Transverse colon (tissue), 4 donors: ENCODE measurements around the gene GREB1L. TPM values are rescaled to one million over a fixed set of nuclear protein-coding genes. Genes with fewer than 3 reads are reported as not detected.
A peak's percentile ranks its signal among the peaks of the same experiment; 100 is the strongest.

ENCODE experiments used
- DNase-seq: peaks from one replicate; pipeline ENCODE4 v3.0.0-alpha.2; 2019
- H3K27ac ChIP-seq, 4 donors: fragments of 200-600 bp; sonication (generic); 2 replicates each; pipeline ENCODE4 v1.5.1; 2016 to 2018; ENCODE audit warnings: inconsistent platforms in 4 of 4
- H3K27me3 ChIP-seq: fragments of 200-600 bp; sonication (generic); 2 replicates; pipeline ENCODE4 v1.5.1; 2017; ENCODE audit warnings: inconsistent platforms
- H3K36me3 ChIP-seq, 4 donors: fragments of 200-600 bp; sonication (generic); 2 replicates each; pipeline ENCODE4 v1.5.1; 2017 to 2019; ENCODE audit warnings: inconsistent platforms in 4 of 4
- H3K4me1 ChIP-seq, 4 donors: fragments of 200-600 bp; sonication (generic); 2 replicates each; pipeline ENCODE4 v1.5.1; 2017 to 2020; ENCODE audit warnings: inconsistent platforms in 4 of 4
- H3K4me3 ChIP-seq, 4 donors: fragments of 200-600 bp; sonication (generic); 1 replicate in 1 of 4; 2 replicates in 3 of 4; pipeline versions ENCODE4 v1.5.1 to v1.6.1; 2017 to 2019; ENCODE audit warnings: inconsistent platforms in 4 of 4
- H3K9me3 ChIP-seq, 2 donors: fragments of 200-600 bp; sonication (generic); 2 replicates each; pipeline ENCODE4 v1.5.1; 2017 to 2019; ENCODE audit warnings: inconsistent platforms in 2 of 2
- EP300 ChIP-seq: sonication (generic); formaldehyde crosslinking; IDR thresholded peaks from one replicate; pipeline ENCODE4 v1.6.1; 2017; ENCODE audit warnings: antibody characterized with exemption, low read depth
- POLR2A ChIP-seq: fragments of 450-650 bp; IDR thresholded peaks from one replicate; pipeline ENCODE4 v1.6.1; 2016; ENCODE audit warnings: antibody characterized with exemption, mild to moderate bottlenecking, moderate library complexity
- POLR2AphosphoS5 ChIP-seq, 3 donors: sonication (generic); formaldehyde crosslinking; IDR thresholded peaks; one replicate each; pipeline ENCODE4 v1.6.1; 2016; ENCODE audit warnings: antibody characterized with exemption in 3 of 3
- WGBS, 2 donors: methylation state at CpG; one replicate each; pipeline ENCODE4 v1.1.5; 2018; ENCODE audit warnings: low coverage in 1 of 2; 5-methylcytosine and 5-hydroxymethylcytosine counted together
- in situ Hi-C, 4 donors: fragments of 200-750 bp; cut with MboI; loops; one replicate each; pipeline versions ENCODE4 v1.15.0 to v1.15.1; 2017; ENCODE audit warnings: low sequenced_read_pairs in 3 of 4, low pct_ligation_motif_present in 1 of 4, low pct_unique_long_range_greater_than_20kb in 1 of 4
- intact Hi-C: fragments of 100-400 bp; cut with DNase I; formaldehyde crosslinking; loops from one replicate; pipeline ENCODE4 v1.15.1; 2023; ENCODE audit warnings: low total_unique reads
- total RNA-seq, 4 donors: library from RNA; depleted of rRNA; stranded (reverse); fragments of >200 nt; gene quantifications; one replicate each; pipeline ENCODE4 v1.1.0, GENCODE V29; 2016
- TF ChIP-seq, protein P1 (sequence below), 5 experiments: fragments of 200-600 bp in 3 of 5; fragments of 450-650 bp in 2 of 5; sonication (generic) in 3 of 5; IDR thresholded peaks; 1 replicate in 2 of 5; 2 replicates in 3 of 5; pipeline ENCODE4 v1.5.1; 2016 to 2017; ENCODE audit warnings: antibody characterized with exemption in 5 of 5, inconsistent platforms in 3 of 5, mild to moderate bottlenecking in 2 of 5, moderate library complexity in 1 of 5

The GREB1L gene
- total RNA-seq, 4 donors from 2014 or later: 1.1 to 1.5 TPM; not detected in 2

DNA sequence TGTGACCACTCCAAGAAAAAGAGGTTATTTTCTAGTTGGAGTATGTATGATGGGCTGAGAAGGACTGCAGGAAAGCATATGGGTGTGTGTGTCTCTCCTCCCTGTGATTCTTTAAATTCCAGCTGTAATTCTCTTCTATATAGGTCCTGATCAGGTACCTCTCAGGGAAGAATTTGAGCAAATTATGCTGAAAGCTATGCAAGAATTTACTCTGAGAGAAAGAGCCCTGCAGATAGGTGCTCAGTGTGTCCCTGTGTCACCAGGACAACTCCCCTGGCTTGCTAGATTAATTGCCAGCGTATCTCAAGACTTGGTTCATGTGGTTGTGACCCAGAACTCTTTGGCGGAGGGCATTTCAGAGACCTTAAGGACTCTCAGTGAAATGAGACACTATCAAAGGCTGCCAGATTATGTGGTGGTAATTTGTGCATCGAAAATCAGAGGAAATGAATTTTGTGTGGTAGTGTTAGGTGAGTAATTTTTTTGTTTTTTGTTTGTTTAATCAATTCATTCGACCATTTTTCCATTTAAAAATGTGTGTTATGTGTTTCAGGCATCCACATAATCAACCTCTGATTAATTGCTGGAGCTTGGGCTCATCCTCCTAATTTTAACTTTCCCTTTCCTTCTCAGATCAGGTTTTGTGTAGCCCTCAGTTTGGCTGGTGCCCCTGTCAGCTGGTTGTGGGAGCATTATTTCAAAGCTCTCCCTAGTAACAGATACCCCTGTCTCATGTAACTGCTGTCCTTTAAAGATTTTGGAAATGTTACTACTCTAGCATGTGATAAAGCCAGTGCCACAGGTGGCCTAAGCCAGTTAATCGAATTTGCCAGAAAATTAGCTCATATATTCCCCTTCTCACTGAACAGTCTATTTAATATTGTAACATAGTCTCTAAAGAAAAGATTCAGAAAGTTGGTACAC lies 207.6 kb downstream of the GREB1L start:
- no peak overlapping the region for H3K4me3 ChIP-seq
- H3K27me3 ChIP-seq: no peaks in the 10 kb centered on the region
- H3K9me3 ChIP-seq: no peaks in the 10 kb centered on the region
- no peak overlapping the region for H3K27ac ChIP-seq
- no peak for TF ChIP-seq EP300
- TF ChIP-seq, protein P1, sequence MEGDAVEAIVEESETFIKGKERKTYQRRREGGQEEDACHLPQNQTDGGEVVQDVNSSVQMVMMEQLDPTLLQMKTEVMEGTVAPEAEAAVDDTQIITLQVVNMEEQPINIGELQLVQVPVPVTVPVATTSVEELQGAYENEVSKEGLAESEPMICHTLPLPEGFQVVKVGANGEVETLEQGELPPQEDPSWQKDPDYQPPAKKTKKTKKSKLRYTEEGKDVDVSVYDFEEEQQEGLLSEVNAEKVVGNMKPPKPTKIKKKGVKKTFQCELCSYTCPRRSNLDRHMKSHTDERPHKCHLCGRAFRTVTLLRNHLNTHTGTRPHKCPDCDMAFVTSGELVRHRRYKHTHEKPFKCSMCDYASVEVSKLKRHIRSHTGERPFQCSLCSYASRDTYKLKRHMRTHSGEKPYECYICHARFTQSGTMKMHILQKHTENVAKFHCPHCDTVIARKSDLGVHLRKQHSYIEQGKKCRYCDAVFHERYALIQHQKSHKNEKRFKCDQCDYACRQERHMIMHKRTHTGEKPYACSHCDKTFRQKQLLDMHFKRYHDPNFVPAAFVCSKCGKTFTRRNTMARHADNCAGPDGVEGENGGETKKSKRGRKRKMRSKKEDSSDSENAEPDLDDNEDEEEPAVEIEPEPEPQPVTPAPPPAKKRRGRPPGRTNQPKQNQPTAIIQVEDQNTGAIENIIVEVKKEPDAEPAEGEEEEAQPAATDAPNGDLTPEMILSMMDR (IDR thresholded peaks at IDR 0.05): no peak
- TF ChIP-seq POLR2AphosphoS5 (IDR thresholded peaks at IDR 0.05): no peak
- no peak for TF ChIP-seq POLR2A
- in situ Hi-C loops (loop anchor here in 2 of 4 donors (10.0 to 25.0 kb wide), 2 partner anchors 237 to 255 kb away; no protein-coding TSS in a partner anchor), intact Hi-C loops (no loop called here)
- DNase-seq: no peak
- WGBS, 2 donors: 77 to 81% methylated on average over 2 to 5 of the region's 5 CpGs
- H3K4me1 ChIP-seq: peaks cover 0 to 8% (median 0%) of the 10 kb centered on the region in 4 donors
- H3K36me3 ChIP-seq: no peaks in the 10 kb centered on the region

DNA sequence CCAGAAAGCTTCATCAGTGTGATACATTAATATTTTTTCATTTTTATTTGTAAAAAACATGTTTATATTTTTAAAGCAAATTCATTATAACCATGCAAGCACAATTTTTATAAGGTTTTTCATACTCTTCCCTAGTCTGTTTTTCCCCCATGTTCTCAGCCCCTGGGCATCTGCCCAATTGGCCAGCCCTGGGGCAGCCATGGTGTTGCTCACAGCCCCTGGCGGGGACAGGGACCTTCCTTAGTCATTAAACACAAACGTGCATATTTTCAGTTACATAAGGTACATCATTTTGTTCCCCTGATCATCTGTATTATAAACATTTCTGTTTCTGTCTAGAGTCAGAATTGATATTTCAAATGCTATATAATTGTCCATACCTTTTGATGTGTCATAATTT lies 208.5 kb downstream of the GREB1L start:
- no peaks in the 10 kb centered on the region for H3K36me3 ChIP-seq
- H3K9me3 ChIP-seq: no peaks in the 10 kb centered on the region
- 63 to 75% methylated on average over 2 of the region's 2 CpGs for WGBS, 2 donors
- no peak overlapping the region for H3K27ac ChIP-seq
- in situ Hi-C loops (no loop called here), intact Hi-C loops (no loop called here)
- no peak overlapping the region for H3K4me3 ChIP-seq
- TF ChIP-seq, protein P1 (IDR thresholded peaks at IDR 0.05): no peak
- no peaks in the 10 kb centered on the region for H3K27me3 ChIP-seq
- DNase-seq: no peak
- peaks cover 0 to 8% (median 0%) of the 10 kb centered on the region in 4 donors for H3K4me1 ChIP-seq

DNA sequence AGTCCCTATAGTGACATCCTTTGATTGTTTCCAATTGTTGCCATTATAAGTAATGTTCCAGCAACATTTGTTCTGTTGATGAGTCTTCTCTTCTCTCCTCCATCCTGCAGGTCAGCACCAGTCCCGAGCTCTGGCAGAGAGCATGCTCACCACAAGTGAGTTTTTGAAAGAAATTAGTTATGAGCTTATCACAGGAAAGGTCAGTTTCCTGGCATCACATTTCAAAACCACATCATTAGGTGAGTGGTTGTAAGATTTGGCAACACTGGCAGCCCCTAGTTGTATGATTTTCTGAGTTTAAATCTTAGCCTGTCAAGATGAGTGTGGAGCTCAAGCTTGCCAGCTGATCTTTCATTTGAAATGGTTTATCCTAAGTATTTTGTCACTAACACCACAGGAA lies 208.9 kb downstream of the GREB1L start:
- Histone ChIP-seq H3K4me1 (peaks cover 0 to 8% (median 0%) of the 10 kb centered on the region in 4 donors), H3K27me3 (no peaks in the 10 kb centered on the region), H3K36me3 (no peaks in the 10 kb centered on the region), H3K27ac (no peak overlapping the region), H3K4me3 (no peak overlapping the region), H3K9me3 (no peaks in the 10 kb centered on the region)
- TF ChIP-seq EP300: no peak
- TF ChIP-seq POLR2A: no peak
- TF ChIP-seq POLR2AphosphoS5 (IDR thresholded peaks at IDR 0.05): no peak
- TF ChIP-seq, protein P1 (IDR thresholded peaks at IDR 0.05): no peak
- WGBS, 2 donors: 67% methylated on average over 1 of the region's 1 CpG; no CpG with 5 or more reads in 1 of the 2 donors
- intact Hi-C loops: no loop called here
- in situ Hi-C loops: no loop called here
- no peak for DNase-seq

DNA sequence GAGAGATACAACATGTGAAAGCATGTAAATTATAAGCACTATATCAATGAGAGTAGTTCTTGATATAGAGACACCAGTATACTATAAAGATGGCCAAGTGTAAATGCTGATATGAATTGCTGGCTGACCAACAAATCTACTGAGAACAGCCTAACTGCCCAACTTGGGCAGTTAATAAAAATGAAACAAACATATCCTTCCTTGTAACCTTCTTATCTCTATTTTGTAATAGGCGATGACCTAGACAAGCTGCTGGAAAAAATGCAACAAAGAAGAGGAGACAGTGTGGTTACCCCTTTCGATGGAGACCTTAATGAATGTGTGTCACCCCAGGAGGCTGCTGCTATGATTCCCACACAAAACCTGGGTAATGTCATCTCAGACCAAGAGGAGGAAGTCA lies 209.8 kb downstream of the GREB1L start:
- H3K36me3 ChIP-seq: no peaks in the 10 kb centered on the region
- in situ Hi-C loops: no loop called here
- TF ChIP-seq POLR2A (no peak), EP300 (no peak), POLR2AphosphoS5 (IDR thresholded peaks at IDR 0.05) (no peak)
- TF ChIP-seq, protein P1 (IDR thresholded peaks at IDR 0.05): no peak

More for the DNA sequence above, 209.8 kb downstream of the GREB1L start:
- WGBS, 2 donors: 90 to 100% methylated on average over 2 of the region's 2 CpGs
- intact Hi-C loops: no loop called here
- Histone ChIP-seq H3K27me3 (no peaks in the 10 kb centered on the region), H3K4me3 (no peak overlapping the region), H3K9me3 (no peaks in the 10 kb centered on the region), H3K27ac (peak overlapping the region in 1 of 4 donors; percentile 24), H3K4me1 (peaks cover 0 to 8% (median 0%) of the 10 kb centered on the region in 4 donors)
- DNase-seq: no peak
